LoVo (cell line): ENCODE measurements around the gene MST1.

ENCODE experiments used
- DNase-seq: peaks from one replicate; pipeline ENCODE4 v3.0.0-alpha.2; 2016; ENCODE audit warnings: low spot score

The MST1 gene

GRCh38 chr3:49655731-49656285 lies 33.5 kb downstream of the MST1 start:
- DNase-seq, result no peak

- no peak for DNase-seq
Measured at GRCh38 chr3:49654955-49655556, 34.2 kb downstream of the MST1 start.

GRCh38 chr3:49654176-49654825 lies 35.0 kb downstream of the MST1 start:
- no peak for DNase-seq

- DNase-seq, result no peak
Measured at GRCh38 chr3:49653621-49654020, 35.7 kb downstream of the MST1 start.

- no peak for DNase-seq
Measured at GRCh38 chr3:49652903-49653415, 36.3 kb downstream of the MST1 start.

- DNase-seq, result no peak
Measured at GRCh38 chr3:49652218-49652902, 36.9 kb downstream of the MST1 start.

- DNase-seq, result no peak
Measured at GRCh38 chr3:49650637-49651036, 38.6 kb downstream of the MST1 start.

- no peak for DNase-seq
Measured at GRCh38 chr3:49650177-49650576, 39.1 kb downstream of the MST1 start.

- no peak for DNase-seq
Measured at GRCh38 chr3:49649576-49649975, 39.7 kb downstream of the MST1 start.

- no peak for DNase-seq
Measured at GRCh38 chr3:49648354-49649019, 40.8 kb downstream of the MST1 start.

- no peak for DNase-seq
Measured at GRCh38 chr3:49647741-49648140, 41.5 kb downstream of the MST1 start.

GRCh38 chr3:49646236-49646635 lies 43.0 kb downstream of the MST1 start:
- DNase-seq, result no peak

GRCh38 chr3:49644684-49645083 lies 44.6 kb downstream of the MST1 start:
- no peak for DNase-seq

- no peak for DNase-seq
Measured at GRCh38 chr3:49642708-49643145, 46.5 kb downstream of the MST1 start.

GRCh38 chr3:49641921-49642707 lies 47.2 kb downstream of the MST1 start:
- DNase-seq, result no peak

GRCh38 chr3:49641292-49641691 lies 48.0 kb downstream of the MST1 start:
- no peak for DNase-seq

GRCh38 chr3:49639551-49639950 lies 49.7 kb downstream of the MST1 start:
- DNase-seq, result no peak

GRCh38 chr3:49638445-49638844 lies 50.8 kb downstream of the MST1 start:
- DNase-seq, result peak; percentile 78

GRCh38 chr3:49636883-49637609 lies 52.2 kb downstream of the MST1 start:
- DNase-seq, result no peak

GRCh38 chr3:49634736-49635135 lies 54.5 kb downstream of the MST1 start:
- no peak for DNase-seq
